Parathyroid adenoma (tissue), 2 donors: ENCODE data around the gene CLEC3B.

ENCODE experiments used
- H2AFZ ChIP-seq: fragments of 300-600 bp; sonication (generic); one replicate; pipeline ENCODE4 v1.7.0; 2017; ENCODE audit warnings: antibody characterized with exemption, mild to moderate bottlenecking
- H3K27ac ChIP-seq: fragments of 300-600 bp; sonication (generic); one replicate; pipeline ENCODE4 v1.7.0; 2017
- H3K27me3 ChIP-seq: fragments of 300-600 bp; sonication (generic); one replicate; pipeline ENCODE4 v1.7.0; 2017; ENCODE audit warnings: low read length; ENCODE audit not compliant: control insufficient read depth, insufficient read depth
- H3K36me3 ChIP-seq: fragments of 300-600 bp; sonication (generic); one replicate; pipeline ENCODE4 v1.7.0; 2017; ENCODE audit warnings: low read length; ENCODE audit not compliant: control insufficient read depth, insufficient read depth
- H3K4me1 ChIP-seq: fragments of 300-600 bp; sonication (generic); one replicate; pipeline ENCODE4 v1.7.0; 2017; ENCODE audit warnings: control low read depth
- H3K4me2 ChIP-seq: fragments of 300-600 bp; sonication (generic); one replicate; pipeline ENCODE4 v1.7.0; 2017; ENCODE audit warnings: low read length
- H3K4me3 ChIP-seq: fragments of 300-600 bp; sonication (generic); one replicate; pipeline ENCODE4 v1.7.0; 2017; ENCODE audit warnings: low read depth, low read length
- H3K79me2 ChIP-seq: fragments of 300-600 bp; sonication (generic); one replicate; pipeline ENCODE4 v1.7.0; 2017; ENCODE audit warnings: control low read depth
- H3K9ac ChIP-seq: fragments of 300-600 bp; sonication (generic); one replicate; pipeline ENCODE4 v1.7.0; 2017; ENCODE audit warnings: mild to moderate bottlenecking
- H3K9me3 ChIP-seq: fragments of 300-600 bp; sonication (generic); one replicate; pipeline ENCODE4 v1.7.0; 2017; ENCODE audit warnings: low read length; ENCODE audit not compliant: control insufficient read depth
- CTCF ChIP-seq: fragments of 300-600 bp; sonication (generic); IDR thresholded peaks from one replicate; pipeline ENCODE4 v1.7.0; 2017; ENCODE audit warnings: antibody characterized with exemption, mild to moderate bottlenecking
- donor health status: primary hyperparathyroidism.

The CLEC3B gene

GRCh38 chr3:44989636-44990373 lies 36.3 kb upstream of the CLEC3B start:
- TF ChIP-seq CTCF, result no peak
- Histone ChIP-seq H2AFZ (no peak overlapping the region), H3K9me3 (no peaks in the 10 kb centered on the region), H3K4me2 (no peak overlapping the region), H3K9ac (no peak overlapping the region), H3K4me1 (peaks cover 11% of the 10 kb centered on the region), H3K27ac (no peak overlapping the region), H3K27me3 (no peaks in the 10 kb centered on the region), H3K79me2 (peaks cover 36% of the 10 kb centered on the region), H3K4me3 (no peak overlapping the region), H3K36me3 (no peaks in the 10 kb centered on the region)

GRCh38 chr3:44991326-44991725 lies 34.8 kb upstream of the CLEC3B start:
- no peak for TF ChIP-seq CTCF
- H2AFZ ChIP-seq, result no peak overlapping the region
- no peak overlapping the region for H3K4me2 ChIP-seq
- no peaks in the 10 kb centered on the region for H3K27me3 ChIP-seq
- peaks cover 11% of the 10 kb centered on the region for H3K4me1 ChIP-seq
- no peak overlapping the region for H3K4me3 ChIP-seq
- H3K9ac ChIP-seq, result no peak overlapping the region
- H3K36me3 ChIP-seq, result no peaks in the 10 kb centered on the region
- H3K27ac ChIP-seq, result no peak overlapping the region
- H3K79me2 ChIP-seq, result peaks cover 26% of the 10 kb centered on the region
- no peaks in the 10 kb centered on the region for H3K9me3 ChIP-seq

GRCh38 chr3:44992555-44993470 lies 33.3 kb upstream of the CLEC3B start:
- H3K27me3 ChIP-seq, result no peaks in the 10 kb centered on the region
- no peak overlapping the region for H3K9ac ChIP-seq
- H3K36me3 ChIP-seq, result no peaks in the 10 kb centered on the region
- H3K4me1 ChIP-seq, result peaks cover 5% of the 10 kb centered on the region
- H3K27ac ChIP-seq, result no peak overlapping the region
- no peak overlapping the region for H3K4me3 ChIP-seq
- TF ChIP-seq CTCF, result peak; percentile 60
- no peaks in the 10 kb centered on the region for H3K9me3 ChIP-seq
- peaks cover 25% of the 10 kb centered on the region for H3K79me2 ChIP-seq
- H3K4me2 ChIP-seq, result no peak overlapping the region
- no peak overlapping the region for H2AFZ ChIP-seq

- peaks cover 19% of the 10 kb centered on the region for H3K79me2 ChIP-seq
- no peak overlapping the region for H3K4me3 ChIP-seq
- no peaks in the 10 kb centered on the region for H3K36me3 ChIP-seq
- no peak overlapping the region for H3K27ac ChIP-seq
- H3K4me1 ChIP-seq, result peaks cover 5% of the 10 kb centered on the region
- H3K4me2 ChIP-seq, result no peak overlapping the region
- TF ChIP-seq CTCF, result no peak
- no peaks in the 10 kb centered on the region for H3K27me3 ChIP-seq
- H2AFZ ChIP-seq, result no peak overlapping the region
- no peak overlapping the region for H3K9ac ChIP-seq
- no peaks in the 10 kb centered on the region for H3K9me3 ChIP-seq
These were observed 32.5 kb upstream of the CLEC3B start for GRCh38 chr3:44993471-44994205.
